DOHH2 (cell line): ENCODE measurements around the gene ZIC2.

Source experiments
- H3F3A ChIP-seq: fragments of 200-600 bp; sonication (generic), shearing (Covaris generic); 2 replicates; pipeline ENCODE4 v1.6.0; 2016; ENCODE audit warnings: antibody characterized with exemption, mild to moderate bottlenecking; ENCODE audit not compliant: control insufficient read depth, insufficient read depth
- H3K27ac ChIP-seq: fragments of 200-600 bp; sonication (generic); 2 replicates; pipeline ENCODE4 v1.5.1; 2014; ENCODE audit warnings: low read depth, mild to moderate bottlenecking, low read length, moderate library complexity
- H3K27me3 ChIP-seq: fragments of 200-600 bp; sonication (generic); 2 replicates; pipeline ENCODE4 v1.6.1; 2014; ENCODE audit warnings: mild to moderate bottlenecking, low read length, mixed read lengths; ENCODE audit not compliant: control insufficient read depth
- H3K36me3 ChIP-seq: fragments of 200-600 bp; sonication (generic); 2 replicates; pipeline ENCODE4 v1.6.1; 2014; ENCODE audit warnings: mild to moderate bottlenecking, low read length, moderate library complexity, mixed read lengths; ENCODE audit not compliant: control insufficient read depth
- H3K4me1 ChIP-seq: fragments of 200-600 bp; sonication (generic); 2 replicates; pipeline ENCODE4 v1.6.1; 2014; ENCODE audit warnings: mild to moderate bottlenecking, low read length, mixed read lengths; ENCODE audit not compliant: control insufficient read depth
- H3K4me2 ChIP-seq: fragments of 200-600 bp; sonication (generic); 2 replicates; pipeline ENCODE4 v1.6.0; 2014; ENCODE audit warnings: mild to moderate bottlenecking, low read length, moderate library complexity
- H3K4me3 ChIP-seq: fragments of 200-600 bp; sonication (generic); 2 replicates; pipeline ENCODE4 v1.5.1; 2014; ENCODE audit warnings: mild to moderate bottlenecking, low read length, mixed read lengths
- H3K79me2 ChIP-seq: fragments of 200-600 bp; sonication (generic); 2 replicates; pipeline ENCODE4 v1.6.1; 2014; ENCODE audit warnings: mild to moderate bottlenecking, low read length, mixed read lengths; ENCODE audit not compliant: control insufficient read depth
- H3K9me2 ChIP-seq: fragments of 200-600 bp; sonication (generic); replicated peaks from 2 replicates; pipeline ENCODE4 v1.6.1; 2014; ENCODE audit warnings: mild to moderate bottlenecking, low read length, mixed read lengths; ENCODE audit not compliant: control insufficient read depth
- H3K9me3 ChIP-seq: fragments of 200-600 bp; sonication (generic); 2 replicates; pipeline ENCODE4 v1.6.1; 2014; ENCODE audit warnings: antibody characterized with exemption, low read length, mixed read lengths; ENCODE audit not compliant: control insufficient read depth, insufficient read depth
- H4K20me1 ChIP-seq: fragments of 200-600 bp; sonication (generic); 2 replicates; pipeline ENCODE4 v1.6.0; 2014; ENCODE audit warnings: low read depth, mild to moderate bottlenecking, antibody characterized with exemption, low read length, moderate library complexity; ENCODE audit not compliant: control insufficient read depth, insufficient read depth
- CTCF ChIP-seq: fragments of 200-600 bp; sonication (generic); IDR thresholded peaks from one replicate; pipeline ENCODE4 v1.5.1; 2014; ENCODE audit warnings: antibody characterized with exemption, mild to moderate bottlenecking, low read depth, low read length; ENCODE audit not compliant: poor library complexity, severe bottlenecking
- EZH2phosphoT487 ChIP-seq: fragments of 200-600 bp; sonication (generic); IDR thresholded peaks from 2 replicates; pipeline ENCODE4 v1.6.1; 2017; ENCODE audit warnings: borderline replicate concordance, mild to moderate bottlenecking, antibody characterized with exemption, low read length, moderate library complexity, mixed read lengths

Gene ZIC2

DNA sequence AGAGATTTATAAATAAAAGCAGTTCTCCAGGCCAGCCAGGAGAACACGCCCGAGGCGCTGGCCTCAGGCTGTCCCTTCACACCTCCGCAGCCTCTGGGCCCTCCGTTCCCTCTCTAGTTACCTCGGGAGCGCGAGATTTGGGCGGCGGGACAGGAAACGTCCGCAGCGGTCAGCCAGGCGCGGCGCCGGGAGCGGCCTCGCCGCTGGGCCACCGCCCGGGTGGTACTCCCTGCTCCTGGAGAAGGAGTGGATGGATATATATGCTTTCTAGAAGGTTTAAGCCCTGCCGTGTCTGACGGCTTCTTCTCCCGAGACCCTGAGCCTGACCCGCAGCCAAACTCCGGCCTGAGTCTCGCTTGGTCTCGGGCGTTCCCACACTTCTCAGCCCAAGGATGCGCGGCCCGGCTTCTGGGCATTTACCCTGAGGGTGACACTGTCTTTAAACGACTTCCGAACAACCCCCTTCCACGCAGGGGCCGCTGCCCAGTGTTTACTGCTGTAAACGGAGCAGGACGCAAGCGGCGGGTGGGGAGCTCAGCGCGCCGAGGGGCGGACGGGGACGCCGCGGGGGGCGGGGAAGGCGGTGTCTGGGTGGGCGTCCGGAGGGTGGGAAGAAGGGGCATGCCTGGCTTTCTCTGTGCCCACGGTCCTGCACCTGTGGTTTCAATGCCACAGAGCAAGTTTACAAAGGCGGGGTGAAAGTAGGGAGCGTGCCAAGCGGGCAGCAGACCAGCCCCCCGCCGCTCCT lies 2.0 kb upstream of the ZIC2 start:
- Histone ChIP-seq H4K20me1 (no peaks in the 10 kb centered on the region), H3K4me2 (peak overlapping the region; percentile 42), H3K36me3 (no peaks in the 10 kb centered on the region), H3K4me1 (no peaks in the 10 kb centered on the region), H3K9me2 (no peaks in the 10 kb centered on the region), H3F3A (no peaks in the 10 kb centered on the region), H3K27ac (no peak overlapping the region), H3K79me2 (no peaks in the 10 kb centered on the region), H3K9me3 (no peaks in the 10 kb centered on the region), H3K27me3 (peaks cover 26% of the 10 kb centered on the region), H3K4me3 (peak overlapping the region; percentile 45)
- TF ChIP-seq CTCF, result no peak
- peak; percentile 63; the same call in 1 of the 2 replicates for TF ChIP-seq EZH2phosphoT487

DNA sequence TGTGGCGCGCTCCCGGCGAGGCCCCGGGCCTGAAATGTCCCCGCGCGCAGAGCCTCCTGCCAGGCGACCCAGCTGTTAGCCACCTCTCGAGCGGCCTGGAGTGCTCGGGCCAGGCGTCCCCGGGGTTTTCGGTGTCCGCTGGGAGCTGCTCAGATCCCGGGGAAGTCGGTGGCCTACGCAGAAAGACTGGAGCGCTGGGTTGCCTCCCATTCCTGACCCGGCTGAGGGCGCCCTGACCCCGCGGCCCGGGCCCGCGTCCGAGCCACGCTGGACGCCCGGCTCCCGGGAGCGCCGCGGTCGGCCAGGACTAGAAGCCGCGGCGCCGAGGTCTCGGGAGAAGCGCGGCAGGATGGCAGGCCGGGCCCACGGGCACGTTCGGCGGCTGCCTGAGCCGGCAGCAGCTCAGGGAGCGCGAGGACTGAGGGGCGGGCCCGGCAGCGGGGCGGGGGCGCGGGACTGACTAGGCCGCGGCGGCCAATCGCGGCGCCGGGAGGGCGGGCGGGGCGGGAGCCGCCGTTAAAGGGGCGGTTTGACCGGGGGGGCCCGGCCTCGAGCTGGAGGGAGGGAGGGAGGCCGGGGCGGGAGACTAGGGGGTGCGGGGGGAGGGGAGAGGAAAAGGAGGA lies 1.3 kb upstream of the ZIC2 start:
- no peak overlapping the region for H3K27ac ChIP-seq

DNA sequence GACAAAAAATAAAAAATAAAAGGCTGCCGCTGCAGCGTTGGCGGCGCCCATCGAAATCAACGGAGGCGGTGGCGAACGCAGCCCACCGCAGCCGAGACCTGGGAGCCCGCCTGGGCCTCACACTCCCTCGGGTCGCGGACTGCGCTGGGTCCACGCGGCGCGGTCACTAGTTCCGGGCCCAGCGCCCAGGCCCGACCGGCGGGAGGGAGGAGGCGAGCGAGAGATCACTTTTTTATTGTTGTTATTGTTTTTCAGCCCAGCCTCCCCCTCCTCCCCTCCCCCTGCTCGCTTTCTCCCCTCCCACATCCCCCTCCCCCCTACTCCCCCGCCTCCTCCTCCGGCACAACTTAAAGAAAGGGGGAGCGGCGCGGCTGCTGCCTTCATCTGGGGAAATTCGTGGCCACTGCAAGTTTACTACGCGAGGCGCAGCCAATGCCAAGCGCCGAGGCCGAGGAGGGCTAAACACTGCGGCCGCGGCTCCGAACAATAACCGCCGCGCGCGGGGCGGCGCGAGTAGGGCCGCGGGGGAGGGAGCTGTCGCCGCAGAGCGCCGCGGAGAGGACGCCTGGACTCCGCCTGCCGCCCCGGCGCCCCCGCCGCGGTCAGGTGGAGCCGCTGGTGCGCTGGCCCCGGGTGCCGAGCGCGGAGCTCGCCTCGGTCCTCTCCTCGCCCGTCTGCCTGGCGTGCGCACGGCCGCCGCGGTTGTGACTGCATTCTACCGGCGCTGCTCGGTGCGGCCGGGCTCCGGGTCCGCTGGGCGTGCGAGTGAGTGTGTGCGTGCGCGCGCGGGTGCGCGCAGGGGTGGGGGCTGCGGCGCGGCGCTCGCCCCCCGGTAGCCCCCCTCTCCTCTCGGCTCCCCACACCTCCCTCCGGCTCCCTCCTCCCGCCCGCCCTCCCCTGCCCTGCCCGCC lies 505 bp upstream of the ZIC2 start:
- Histone ChIP-seq H3K36me3 (no peaks in the 10 kb centered on the region), H3K9me3 (no peaks in the 10 kb centered on the region), H3K4me3 (peak overlapping the region; percentile 64), H3F3A (no peaks in the 10 kb centered on the region), H3K27me3 (peaks cover 26% of the 10 kb centered on the region), H3K9me2 (no peaks in the 10 kb centered on the region), H3K27ac (no peak overlapping the region), H3K4me1 (no peaks in the 10 kb centered on the region), H3K79me2 (no peaks in the 10 kb centered on the region), H3K4me2 (peak overlapping the region; percentile 62), H4K20me1 (no peaks in the 10 kb centered on the region)
- no peak for TF ChIP-seq CTCF
- no peak for TF ChIP-seq EZH2phosphoT487

More for the DNA sequence above, 1.3 kb upstream of the ZIC2 start:
- Histone ChIP-seq H3K4me2 (peak overlapping the region; percentile 62), H4K20me1 (no peaks in the 10 kb centered on the region), H3K4me3 (peak overlapping the region; percentile 64), H3K9me2 (no peaks in the 10 kb centered on the region), H3K4me1 (no peaks in the 10 kb centered on the region), H3K27me3 (peaks cover 26% of the 10 kb centered on the region), H3F3A (no peaks in the 10 kb centered on the region), H3K9me3 (no peaks in the 10 kb centered on the region), H3K36me3 (no peaks in the 10 kb centered on the region), H3K79me2 (no peaks in the 10 kb centered on the region)
- TF ChIP-seq EZH2phosphoT487 (no peak), CTCF (no peak)
